PFSK-1 (cell line): ENCODE data around the gene DIAPH2.

ENCODE experiments used
- FOXP2 ChIP-seq: optimal IDR thresholded peaks from 2 replicates; pipeline ENCODE3; 2011; ENCODE audit warnings: borderline replicate concordance, control low read depth, inconsistent platforms; ENCODE audit not compliant: insufficient read depth; ENCODE audit errors: extremely low read length, extremely low read depth
- POLR2AphosphoS5 ChIP-seq: IDR thresholded peaks from 2 replicates; pipeline ENCODE4 v1.6.1; 2012; ENCODE audit warnings: low read depth, mild to moderate bottlenecking, control low read depth, low read length, moderate library complexity
- SIN3A ChIP-seq: IDR thresholded peaks from 2 replicates; pipeline ENCODE4 v1.6.1; 2012; ENCODE audit warnings: mild to moderate bottlenecking, low read length, moderate library complexity, borderline replicate concordance; ENCODE audit not compliant: insufficient read depth
- TAF1 ChIP-seq: IDR thresholded peaks from 2 replicates; pipeline ENCODE4 v1.6.1; 2012; ENCODE audit warnings: low read length, control low read depth, borderline replicate concordance; ENCODE audit not compliant: insufficient read depth
- TF ChIP-seq, protein P1 (sequence below), 2 experiments: IDR thresholded peaks; 2 replicates each; pipeline versions ENCODE4 v1.6.1 to v1.8.0; 2011 to 2012; ENCODE audit warnings: low read depth in 2 of 2, low read length in 2 of 2, control low read depth in 1 of 2, inconsistent platforms in 1 of 2, mild to moderate bottlenecking in 1 of 2, moderate library complexity in 1 of 2; ENCODE audit not compliant: insufficient read depth in 1 of 2

Gene DIAPH2

DNA sequence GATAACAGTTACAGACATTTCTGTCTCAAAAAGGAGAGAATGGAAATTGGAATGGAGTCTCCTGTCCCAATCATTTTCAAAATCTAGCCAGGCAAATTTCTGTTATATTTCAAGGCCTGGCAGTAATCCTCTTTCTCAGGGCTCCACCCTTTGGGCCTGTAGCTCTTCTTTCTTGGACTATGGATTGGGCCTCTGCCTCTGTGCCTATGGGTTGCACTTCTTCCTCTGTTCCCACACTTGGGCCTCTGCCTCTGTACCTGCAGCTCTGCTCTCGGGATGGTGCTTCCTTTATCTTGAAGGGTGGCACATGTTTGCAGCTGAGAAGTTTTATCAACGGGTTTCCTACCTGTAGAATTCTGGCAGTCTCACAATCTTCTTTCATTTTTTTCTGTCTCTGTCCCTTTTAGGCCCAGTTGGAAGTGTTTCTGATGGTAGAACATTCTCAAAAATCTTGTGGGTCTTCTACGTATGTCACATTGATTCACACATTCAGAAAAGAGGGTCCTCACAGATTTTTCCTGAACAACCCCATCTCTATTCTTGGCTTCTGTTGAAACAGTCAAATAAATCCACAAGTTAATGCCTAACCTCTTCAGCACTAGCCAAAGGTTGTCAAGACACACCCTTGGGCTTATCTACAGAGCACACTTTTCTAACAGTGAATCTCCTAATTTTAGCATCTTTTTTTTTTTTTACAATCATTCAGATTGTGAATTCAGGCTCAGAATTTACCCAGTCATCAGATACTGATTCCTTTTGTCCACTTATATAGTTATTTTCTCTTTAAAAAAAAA, 918.0 kb downstream of the DIAPH2 start:
- TF ChIP-seq TAF1 (no peak), SIN3A (no peak), POLR2AphosphoS5 (no peak), FOXP2 (no peak)
- TF ChIP-seq, protein P1, sequence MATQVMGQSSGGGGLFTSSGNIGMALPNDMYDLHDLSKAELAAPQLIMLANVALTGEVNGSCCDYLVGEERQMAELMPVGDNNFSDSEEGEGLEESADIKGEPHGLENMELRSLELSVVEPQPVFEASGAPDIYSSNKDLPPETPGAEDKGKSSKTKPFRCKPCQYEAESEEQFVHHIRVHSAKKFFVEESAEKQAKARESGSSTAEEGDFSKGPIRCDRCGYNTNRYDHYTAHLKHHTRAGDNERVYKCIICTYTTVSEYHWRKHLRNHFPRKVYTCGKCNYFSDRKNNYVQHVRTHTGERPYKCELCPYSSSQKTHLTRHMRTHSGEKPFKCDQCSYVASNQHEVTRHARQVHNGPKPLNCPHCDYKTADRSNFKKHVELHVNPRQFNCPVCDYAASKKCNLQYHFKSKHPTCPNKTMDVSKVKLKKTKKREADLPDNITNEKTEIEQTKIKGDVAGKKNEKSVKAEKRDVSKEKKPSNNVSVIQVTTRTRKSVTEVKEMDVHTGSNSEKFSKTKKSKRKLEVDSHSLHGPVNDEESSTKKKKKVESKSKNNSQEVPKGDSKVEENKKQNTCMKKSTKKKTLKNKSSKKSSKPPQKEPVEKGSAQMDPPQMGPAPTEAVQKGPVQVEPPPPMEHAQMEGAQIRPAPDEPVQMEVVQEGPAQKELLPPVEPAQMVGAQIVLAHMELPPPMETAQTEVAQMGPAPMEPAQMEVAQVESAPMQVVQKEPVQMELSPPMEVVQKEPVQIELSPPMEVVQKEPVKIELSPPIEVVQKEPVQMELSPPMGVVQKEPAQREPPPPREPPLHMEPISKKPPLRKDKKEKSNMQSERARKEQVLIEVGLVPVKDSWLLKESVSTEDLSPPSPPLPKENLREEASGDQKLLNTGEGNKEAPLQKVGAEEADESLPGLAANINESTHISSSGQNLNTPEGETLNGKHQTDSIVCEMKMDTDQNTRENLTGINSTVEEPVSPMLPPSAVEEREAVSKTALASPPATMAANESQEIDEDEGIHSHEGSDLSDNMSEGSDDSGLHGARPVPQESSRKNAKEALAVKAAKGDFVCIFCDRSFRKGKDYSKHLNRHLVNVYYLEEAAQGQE (IDR thresholded peaks at IDR 0.05; ENCODE audit: insufficient read depth in 1 of 2, low read depth in 2 of 2, low read length in 2 of 2), result no peak

DNA sequence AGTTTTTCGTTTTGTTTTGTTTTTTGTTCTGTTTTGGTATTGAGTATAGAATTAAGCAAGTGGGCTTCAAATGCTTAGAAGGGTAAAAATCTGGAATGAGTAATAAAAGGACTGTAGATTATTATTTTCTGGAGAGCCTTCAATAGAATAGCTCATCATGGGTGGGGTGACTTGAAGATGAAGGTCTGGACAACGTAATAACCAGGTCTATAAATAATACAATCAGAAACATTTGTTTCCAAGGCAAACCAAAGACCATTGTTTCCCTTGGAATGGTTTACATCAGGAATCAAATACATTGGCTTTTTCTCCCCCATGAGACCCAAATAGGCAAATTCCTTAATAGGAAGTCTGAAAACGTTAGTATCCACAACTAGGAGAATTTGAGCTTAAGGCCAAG, 920.6 kb downstream of the DIAPH2 start:
- TF ChIP-seq POLR2AphosphoS5 (no peak), TAF1 (no peak), SIN3A (no peak), FOXP2 (no peak)
- TF ChIP-seq, protein P1 (IDR thresholded peaks at IDR 0.05; ENCODE audit: insufficient read depth in 1 of 2, low read depth in 2 of 2, low read length in 2 of 2), result no peak

DNA sequence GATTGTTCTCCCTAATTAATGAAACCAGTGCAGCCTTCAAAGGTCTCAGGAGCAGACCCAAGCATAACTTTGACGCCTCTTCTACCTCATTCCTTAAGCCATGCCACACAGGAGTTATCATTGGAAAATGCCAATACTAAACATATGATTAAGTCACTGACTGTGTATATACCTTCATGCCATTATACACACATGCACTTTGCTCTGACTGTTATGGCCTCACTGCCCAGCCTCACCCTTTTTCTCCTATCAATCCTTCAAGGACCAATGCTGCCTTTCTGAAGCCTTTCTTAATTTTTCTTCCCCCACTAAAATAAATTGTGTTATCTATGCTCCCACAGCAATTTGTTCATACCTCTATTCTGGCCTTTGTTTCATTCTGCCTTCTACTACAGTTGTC, 924.7 kb downstream of the DIAPH2 start:
- TF ChIP-seq POLR2AphosphoS5 (no peak), FOXP2 (no peak)

DNA sequence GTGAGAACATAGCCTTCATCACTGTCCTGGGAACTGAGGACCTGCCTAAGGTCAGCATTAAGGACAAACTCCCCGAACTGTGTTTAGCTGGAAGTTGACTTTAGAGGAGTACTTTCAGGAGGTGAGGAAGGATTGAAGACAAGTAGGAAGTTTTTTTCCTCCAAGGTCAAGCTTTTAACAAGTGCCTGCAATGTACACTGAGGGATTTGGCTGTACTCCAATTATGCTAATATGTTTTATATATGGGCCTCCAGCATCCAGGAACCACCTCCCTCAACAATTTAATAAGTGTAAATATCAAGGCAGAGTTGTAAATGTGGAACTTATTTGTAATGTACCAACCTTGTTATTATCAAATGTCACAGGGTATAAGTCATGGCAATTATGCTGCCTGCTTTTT, 925.3 kb downstream of the DIAPH2 start:
- TF ChIP-seq FOXP2 (no peak), TAF1 (no peak), POLR2AphosphoS5 (no peak), SIN3A (no peak)
- TF ChIP-seq, protein P1 (IDR thresholded peaks at IDR 0.05; ENCODE audit: insufficient read depth in 1 of 2, low read depth in 2 of 2, low read length in 2 of 2), result no peak

DNA sequence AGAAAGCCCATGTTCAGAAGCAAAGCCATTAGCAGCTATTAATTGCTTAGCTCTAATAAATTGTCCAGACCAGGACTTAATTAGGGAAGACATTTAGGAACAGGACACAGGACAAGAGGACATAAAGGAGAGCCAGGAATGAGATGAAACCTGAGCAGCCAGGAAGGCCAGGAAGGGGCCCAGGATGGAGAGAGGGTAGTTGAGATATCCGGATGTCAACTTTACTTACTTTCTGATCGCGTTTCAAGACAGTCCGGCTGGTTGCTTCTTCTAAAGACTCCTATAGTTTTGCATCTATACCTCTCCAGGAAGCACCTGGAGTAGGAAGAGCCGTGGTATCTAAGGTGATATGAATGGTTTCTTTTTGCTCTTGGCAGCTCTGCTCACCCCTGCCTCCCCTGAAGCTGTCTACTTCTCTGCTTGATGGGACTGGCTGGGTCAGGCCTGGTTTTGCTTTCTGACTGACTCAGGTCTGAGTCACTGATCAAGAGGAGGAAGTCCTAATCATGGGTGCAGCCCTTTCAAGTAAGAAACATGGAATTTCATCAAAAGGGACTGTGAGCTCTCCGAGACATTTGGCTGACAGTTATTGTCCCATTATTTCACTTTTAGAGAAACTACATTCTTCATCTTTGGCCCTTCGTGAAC, 932.4 kb downstream of the DIAPH2 start:
- TF ChIP-seq, protein P1 (IDR thresholded peaks at IDR 0.05; ENCODE audit: insufficient read depth in 1 of 2, low read depth in 2 of 2, low read length in 2 of 2), result no peak
- TF ChIP-seq TAF1, result no peak
- TF ChIP-seq FOXP2, result no peak
- TF ChIP-seq SIN3A, result no peak
